ENCODE results near the gene PGC.

Gene PGC

GRCh38 chr6:41702771-41703494 is 44.3 kb downstream of the PGC start:
- ATAC-seq (ENCODE audit: insufficient read depth, low read depth) (no peak), DNase-seq (no peak)
- H3K4me1 ChIP-seq (ENCODE audit: insufficient read depth, low read length), result peaks cover 16% of the 10 kb centered on the region
- H3K4me2 ChIP-seq (ENCODE audit: insufficient read depth, low read length), result no peak overlapping the region
- no peak overlapping the region for H2AFZ ChIP-seq (ENCODE audit: low read depth, low read length)
- no peaks in the 10 kb centered on the region for H3K79me2 ChIP-seq (ENCODE audit: insufficient read depth, low read length)
- no peaks in the 10 kb centered on the region for H3K36me3 ChIP-seq (ENCODE audit: insufficient read depth, low read length)
- TF ChIP-seq CTCF (IDR thresholded peaks at IDR 0.05; ENCODE audit: borderline replicate concordance, extremely low read depth, low read length, poor library complexity, severe bottlenecking) (no peak), EZH2 (IDR thresholded peaks at IDR 0.05; ENCODE audit: borderline replicate concordance, low read depth, low read length, severe bottlenecking) (no peak)
- no peak overlapping the region for H3K4me3 ChIP-seq (ENCODE audit: low read depth in 1 of 2, low read length in 2 of 2)
- no peaks in the 10 kb centered on the region for H3K27me3 ChIP-seq (ENCODE audit: insufficient read depth, low read length, poor library complexity)
- no peak overlapping the region for H3K9ac ChIP-seq (ENCODE audit: low read depth, low read length)
- no peaks in the 10 kb centered on the region; the same call in 1 of the 2 replicates for H4K20me1 ChIP-seq (ENCODE audit: insufficient read depth, low read length)
- H3K9me3 ChIP-seq (ENCODE audit: insufficient read depth, low read length, severe bottlenecking), result no peaks in the 10 kb centered on the region
- no peak overlapping the region for H3K27ac ChIP-seq (ENCODE audit: low read length)

- no peak overlapping the region for H3K27ac ChIP-seq (ENCODE audit: low read length)
- peaks cover 8% of the 10 kb centered on the region for H3K4me1 ChIP-seq (ENCODE audit: insufficient read depth, low read length)
- H3K79me2 ChIP-seq (ENCODE audit: insufficient read depth, low read length), result no peaks in the 10 kb centered on the region
- H3K36me3 ChIP-seq (ENCODE audit: insufficient read depth, low read length), result no peaks in the 10 kb centered on the region
- no peak overlapping the region for H2AFZ ChIP-seq (ENCODE audit: low read depth, low read length)
- H3K27me3 ChIP-seq (ENCODE audit: insufficient read depth, low read length, poor library complexity), result no peaks in the 10 kb centered on the region
- H3K9me3 ChIP-seq (ENCODE audit: insufficient read depth, low read length, severe bottlenecking), result no peaks in the 10 kb centered on the region
- no peak overlapping the region for H3K4me3 ChIP-seq (ENCODE audit: low read depth in 1 of 2, low read length in 2 of 2)
- no peak overlapping the region for H3K4me2 ChIP-seq (ENCODE audit: insufficient read depth, low read length)
- DNase-seq (no peak), ATAC-seq (ENCODE audit: insufficient read depth, low read depth) (no peak)
- H4K20me1 ChIP-seq (ENCODE audit: insufficient read depth, low read length), result no peaks in the 10 kb centered on the region; the same call in 1 of the 2 replicates
- H3K9ac ChIP-seq (ENCODE audit: low read depth, low read length), result no peak overlapping the region
- no peak for TF ChIP-seq EZH2 (IDR thresholded peaks at IDR 0.05; ENCODE audit: borderline replicate concordance, low read depth, low read length, severe bottlenecking)
- TF ChIP-seq CTCF (IDR thresholded peaks at IDR 0.05; ENCODE audit: borderline replicate concordance, extremely low read depth, low read length, poor library complexity, severe bottlenecking), result no peak
Measured at GRCh38 chr6:41702089-41702745, 45.0 kb downstream of the PGC start.

GRCh38 chr6:41700463-41701347 is 46.5 kb downstream of the PGC start:
- H3K4me1 ChIP-seq (ENCODE audit: insufficient read depth, low read length), result no peaks in the 10 kb centered on the region
- no peaks in the 10 kb centered on the region for H3K79me2 ChIP-seq (ENCODE audit: insufficient read depth, low read length)
- H3K9me3 ChIP-seq (ENCODE audit: insufficient read depth, low read length, severe bottlenecking), result no peaks in the 10 kb centered on the region
- no peak overlapping the region for H3K27ac ChIP-seq (ENCODE audit: low read length)
- no peak overlapping the region for H3K4me3 ChIP-seq (ENCODE audit: low read depth in 1 of 2, low read length in 2 of 2)
- ATAC-seq (ENCODE audit: insufficient read depth, low read depth) (no peak), DNase-seq (no peak)
- H4K20me1 ChIP-seq (ENCODE audit: insufficient read depth, low read length), result no peaks in the 10 kb centered on the region; the same call in 1 of the 2 replicates
- no peaks in the 10 kb centered on the region for H3K27me3 ChIP-seq (ENCODE audit: insufficient read depth, low read length, poor library complexity)
- no peak overlapping the region for H2AFZ ChIP-seq (ENCODE audit: low read depth, low read length)
- H3K9ac ChIP-seq (ENCODE audit: low read depth, low read length), result no peak overlapping the region
- no peak overlapping the region for H3K4me2 ChIP-seq (ENCODE audit: insufficient read depth, low read length)
- H3K36me3 ChIP-seq (ENCODE audit: insufficient read depth, low read length), result no peaks in the 10 kb centered on the region
- TF ChIP-seq CTCF (IDR thresholded peaks at IDR 0.05; ENCODE audit: borderline replicate concordance, extremely low read depth, low read length, poor library complexity, severe bottlenecking) (no peak), EZH2 (IDR thresholded peaks at IDR 0.05; ENCODE audit: borderline replicate concordance, low read depth, low read length, severe bottlenecking) (no peak)
